Ishikawa (cell line): ENCODE data around the gene AFF2.

Experiments
- CEBPB ChIP-seq: IDR thresholded peaks from 2 replicates; pipeline ENCODE4 v1.6.1; 2012
- CREB1 ChIP-seq: IDR thresholded peaks from 2 replicates; pipeline ENCODE4 v1.6.1; 2012; ENCODE audit warnings: low read depth
- EGR1 ChIP-seq: IDR thresholded peaks from 2 replicates; pipeline ENCODE4 v1.6.1; 2012
- EP300 ChIP-seq: IDR thresholded peaks from 2 replicates; pipeline ENCODE4 v1.6.1; 2012; ENCODE audit warnings: borderline replicate concordance
- MAX ChIP-seq: IDR thresholded peaks from 2 replicates; pipeline ENCODE4 v1.6.1; 2012
- RAD21 ChIP-seq: IDR thresholded peaks from 2 replicates; pipeline ENCODE4 v1.6.1; 2012; ENCODE audit warnings: low read depth
- TAF1 ChIP-seq: IDR thresholded peaks from 2 replicates; pipeline ENCODE4 v1.6.1; 2012; ENCODE audit warnings: low read depth, mild to moderate bottlenecking
- TCF12 ChIP-seq: IDR thresholded peaks from 2 replicates; pipeline ENCODE4 v1.6.1; 2012; ENCODE audit warnings: low read depth
- TEAD4 ChIP-seq: IDR thresholded peaks from 2 replicates; pipeline ENCODE4 v1.6.1; 2012
- USF1 ChIP-seq: IDR thresholded peaks from 2 replicates; pipeline ENCODE4 v1.6.1; 2012
- YY1 ChIP-seq: IDR thresholded peaks from 2 replicates; pipeline ENCODE4 v1.6.1; 2012; ENCODE audit warnings: low read depth
- ZBTB7A ChIP-seq: IDR thresholded peaks from 2 replicates; pipeline ENCODE4 v1.6.1; 2012; ENCODE audit warnings: low read depth
- TF ChIP-seq, protein P1 (sequence below): IDR thresholded peaks from 2 replicates; pipeline ENCODE4 v1.6.1; 2012; ENCODE audit warnings: low read depth, mild to moderate bottlenecking

- TF ChIP-seq, protein P1, sequence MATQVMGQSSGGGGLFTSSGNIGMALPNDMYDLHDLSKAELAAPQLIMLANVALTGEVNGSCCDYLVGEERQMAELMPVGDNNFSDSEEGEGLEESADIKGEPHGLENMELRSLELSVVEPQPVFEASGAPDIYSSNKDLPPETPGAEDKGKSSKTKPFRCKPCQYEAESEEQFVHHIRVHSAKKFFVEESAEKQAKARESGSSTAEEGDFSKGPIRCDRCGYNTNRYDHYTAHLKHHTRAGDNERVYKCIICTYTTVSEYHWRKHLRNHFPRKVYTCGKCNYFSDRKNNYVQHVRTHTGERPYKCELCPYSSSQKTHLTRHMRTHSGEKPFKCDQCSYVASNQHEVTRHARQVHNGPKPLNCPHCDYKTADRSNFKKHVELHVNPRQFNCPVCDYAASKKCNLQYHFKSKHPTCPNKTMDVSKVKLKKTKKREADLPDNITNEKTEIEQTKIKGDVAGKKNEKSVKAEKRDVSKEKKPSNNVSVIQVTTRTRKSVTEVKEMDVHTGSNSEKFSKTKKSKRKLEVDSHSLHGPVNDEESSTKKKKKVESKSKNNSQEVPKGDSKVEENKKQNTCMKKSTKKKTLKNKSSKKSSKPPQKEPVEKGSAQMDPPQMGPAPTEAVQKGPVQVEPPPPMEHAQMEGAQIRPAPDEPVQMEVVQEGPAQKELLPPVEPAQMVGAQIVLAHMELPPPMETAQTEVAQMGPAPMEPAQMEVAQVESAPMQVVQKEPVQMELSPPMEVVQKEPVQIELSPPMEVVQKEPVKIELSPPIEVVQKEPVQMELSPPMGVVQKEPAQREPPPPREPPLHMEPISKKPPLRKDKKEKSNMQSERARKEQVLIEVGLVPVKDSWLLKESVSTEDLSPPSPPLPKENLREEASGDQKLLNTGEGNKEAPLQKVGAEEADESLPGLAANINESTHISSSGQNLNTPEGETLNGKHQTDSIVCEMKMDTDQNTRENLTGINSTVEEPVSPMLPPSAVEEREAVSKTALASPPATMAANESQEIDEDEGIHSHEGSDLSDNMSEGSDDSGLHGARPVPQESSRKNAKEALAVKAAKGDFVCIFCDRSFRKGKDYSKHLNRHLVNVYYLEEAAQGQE, result no peak
- TF ChIP-seq YY1 (no peak), TAF1 (no peak), MAX (no peak), CREB1 (no peak), EP300 (no peak), USF1 (no peak), ZBTB7A (no peak), RAD21 (no peak), TCF12 (no peak), TEAD4 (no peak), EGR1 (no peak), CEBPB (no peak)
Observed at GRCh38 chrX:148537556-148538182, 37.3 kb downstream of the AFF2 start.
